SKM-1 treated with dmso at 0.1 percent for 144 hours (cell line): ENCODE measurements around the gene PAK1IP1.
A peak's percentile ranks its signal among the peaks of the same experiment; 100 is the strongest.
"Not testable (repeated sequence)": the region's sequence is repeated elsewhere in the genome, so short reads cannot be mapped to it uniquely, and the experiment has no call there.

Source experiments
- DNase-seq: peaks from one replicate; lab custom pipeline; 2025; ENCODE audit not compliant: unreplicated experiment; lab: John Stamatoyannopoulos, UW

Gene PAK1IP1, protein sequence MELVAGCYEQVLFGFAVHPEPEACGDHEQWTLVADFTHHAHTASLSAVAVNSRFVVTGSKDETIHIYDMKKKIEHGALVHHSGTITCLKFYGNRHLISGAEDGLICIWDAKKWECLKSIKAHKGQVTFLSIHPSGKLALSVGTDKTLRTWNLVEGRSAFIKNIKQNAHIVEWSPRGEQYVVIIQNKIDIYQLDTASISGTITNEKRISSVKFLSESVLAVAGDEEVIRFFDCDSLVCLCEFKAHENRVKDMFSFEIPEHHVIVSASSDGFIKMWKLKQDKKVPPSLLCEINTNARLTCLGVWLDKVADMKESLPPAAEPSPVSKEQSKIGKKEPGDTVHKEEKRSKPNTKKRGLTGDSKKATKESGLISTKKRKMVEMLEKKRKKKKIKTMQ

GRCh38 chr6:10694302-10695085 is at the start of gene PAK1IP1, which contains the start of gene C6orf52:
Gene PAK1IP1 (plus strand): TSS chr6:10694972. CDS start chr6:10694986, 14 bp downstream.
Gene C6orf52 (minus strand): TSS chr6:10694616. CDS start chr6:10687550, 7,066 bp downstream.
- DNase-seq: peak; percentile 98

DNA sequence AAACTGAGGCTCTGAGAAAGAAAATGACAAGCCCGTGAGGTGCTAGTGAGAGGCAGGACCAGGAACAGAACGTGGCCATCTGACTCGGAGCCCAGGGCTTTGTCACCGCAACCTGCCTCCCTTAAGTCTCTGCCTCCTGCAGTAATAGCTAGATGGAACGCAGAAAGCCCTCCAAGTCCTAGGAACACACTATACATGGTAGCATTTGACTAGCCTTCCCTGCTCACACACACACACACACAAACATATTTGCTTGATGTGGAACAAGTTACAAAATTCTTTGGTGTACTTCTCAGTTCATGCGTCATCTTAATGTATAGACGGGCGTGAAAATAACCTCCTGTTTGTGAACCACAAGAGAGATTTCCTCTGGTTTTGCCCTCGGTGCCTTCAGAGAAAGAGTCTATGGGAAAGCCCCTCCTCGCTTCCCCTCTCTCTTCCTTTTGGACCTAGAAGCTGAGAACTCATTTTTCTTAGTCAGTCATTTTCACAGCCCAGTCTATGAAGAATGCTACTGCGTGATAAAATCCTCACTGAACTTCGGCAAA is 39.2 kb upstream of the PAK1IP1 start:
- no peak for DNase-seq

DNA sequence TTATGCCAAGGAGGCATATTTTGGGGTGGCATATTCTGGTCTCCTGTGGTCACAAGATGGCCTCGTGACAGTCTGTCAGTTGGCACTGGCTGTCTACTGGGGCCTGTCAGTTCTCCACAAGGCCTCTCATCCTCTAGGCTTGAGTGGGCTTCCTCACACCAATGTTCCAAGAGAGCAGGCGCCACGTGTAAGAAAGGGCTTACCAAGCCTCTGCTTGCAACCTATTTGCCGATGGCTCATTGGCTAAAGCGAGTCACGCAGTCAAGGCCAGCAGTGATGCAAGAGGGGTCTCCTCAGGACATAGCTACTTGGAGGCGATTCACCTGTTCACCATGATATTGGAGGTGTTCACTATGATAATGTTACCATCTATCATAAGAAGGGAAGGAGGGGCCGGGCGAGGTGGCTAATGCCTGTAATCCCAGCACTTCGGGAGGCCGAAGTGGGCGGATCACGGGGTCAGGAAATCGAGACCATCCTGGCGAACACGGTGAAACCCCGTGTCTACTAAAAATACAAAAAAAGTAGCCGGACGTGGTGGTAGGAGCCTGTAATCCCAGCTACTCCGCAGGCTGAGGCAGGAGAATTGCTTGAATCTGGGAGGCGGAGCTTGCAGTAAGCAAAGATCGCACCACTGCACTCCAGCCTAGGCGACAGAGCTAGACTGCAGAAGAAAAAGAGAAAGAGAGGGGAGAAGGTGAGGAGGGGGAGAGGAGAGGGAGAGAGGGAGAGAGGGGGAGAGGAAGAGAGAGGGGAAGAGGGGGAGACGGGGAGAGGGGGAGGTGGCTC is 35.7 kb upstream of the PAK1IP1 start:
- DNase-seq: no peak

GRCh38 chr6:10659699-10660348 is 34.9 kb upstream of the PAK1IP1 start:
- DNase-seq: no peak

DNA sequence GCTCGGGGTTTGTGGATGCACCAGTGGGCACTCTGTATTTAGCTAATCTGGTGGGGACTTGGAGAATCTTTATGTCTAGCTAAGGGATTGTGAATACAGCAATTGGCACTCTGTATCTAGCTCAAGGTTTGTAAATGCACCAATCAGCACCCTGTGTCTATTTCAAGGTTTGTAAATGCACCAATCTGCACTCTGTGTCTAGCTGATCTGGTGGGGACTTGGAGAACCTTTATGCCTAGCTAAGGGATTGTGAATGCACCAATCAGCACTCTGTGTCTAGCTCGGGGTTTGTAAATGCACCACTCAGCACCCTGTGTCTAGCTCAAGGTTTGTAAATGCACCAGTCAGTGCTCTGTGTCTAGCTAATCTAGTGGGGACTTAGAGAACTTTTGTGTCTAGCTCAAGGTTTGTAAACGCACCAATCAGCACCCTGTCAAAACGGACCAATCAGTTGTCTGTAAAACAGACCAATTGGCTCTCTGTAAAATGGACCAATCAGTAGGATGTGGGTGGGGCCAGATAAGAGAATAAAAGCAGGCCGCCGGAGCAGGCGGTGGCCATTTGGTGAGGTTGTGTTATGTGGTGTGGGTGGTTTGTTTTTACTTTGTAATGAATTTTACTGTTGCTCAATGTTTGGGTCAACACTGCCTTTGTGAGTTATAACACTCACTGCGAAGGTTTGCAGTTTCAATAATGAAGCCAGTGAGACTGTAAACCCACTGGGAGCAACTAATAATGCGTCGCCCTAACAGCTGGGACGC is 34.2 kb upstream of the PAK1IP1 start:
- DNase-seq: not testable (repeated sequence)

- DNase-seq: no peak
These were observed 32.6 kb upstream of the PAK1IP1 start for GRCh38 chr6:10662207-10662606.

GRCh38 chr6:10662742-10663141 is 32.0 kb upstream of the PAK1IP1 start:
- DNase-seq: no peak

DNA sequence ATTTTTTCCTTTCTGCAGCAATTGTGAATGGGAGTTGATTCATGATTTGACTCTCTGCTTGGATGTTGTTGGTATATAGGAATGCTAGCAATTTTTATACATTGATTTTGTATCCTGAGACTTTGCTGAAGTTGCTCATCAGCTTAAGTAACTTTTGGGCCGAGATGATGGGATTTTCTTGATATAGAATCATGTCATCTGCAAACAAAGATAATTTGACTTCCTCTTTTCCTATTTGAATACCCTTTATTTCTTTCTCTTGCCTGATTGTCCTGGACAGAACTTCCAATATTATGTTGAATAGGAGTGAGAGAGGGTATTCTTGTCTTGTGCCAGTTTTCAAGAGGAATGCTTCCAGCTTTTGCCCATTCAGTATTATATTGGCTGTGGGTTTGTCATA is 29.2 kb upstream of the PAK1IP1 start:
- not testable (repeated sequence) for DNase-seq

GRCh38 chr6:10668126-10668917 is 26.4 kb upstream of the PAK1IP1 start:
- DNase-seq: no peak

DNA sequence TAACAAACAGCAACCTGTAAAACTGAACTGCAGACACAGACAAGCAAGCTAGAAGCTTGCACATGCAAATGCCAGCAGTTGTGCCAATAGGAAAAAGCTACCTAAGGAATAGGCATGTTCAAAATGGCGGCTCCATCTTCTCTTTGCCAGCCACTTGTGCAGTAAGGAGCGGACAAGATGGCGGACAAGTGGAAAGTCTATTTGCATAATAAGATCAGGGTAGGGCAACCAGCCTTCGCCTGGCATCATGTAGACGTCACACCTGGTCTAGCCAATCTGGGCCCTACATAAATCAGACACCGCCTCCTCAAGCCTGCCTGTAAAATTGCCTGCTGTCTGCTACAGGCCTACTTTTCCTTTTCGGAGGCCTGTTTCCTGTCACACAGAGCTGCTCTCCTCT is 18.4 kb upstream of the PAK1IP1 start:
- DNase-seq: no peak

DNA sequence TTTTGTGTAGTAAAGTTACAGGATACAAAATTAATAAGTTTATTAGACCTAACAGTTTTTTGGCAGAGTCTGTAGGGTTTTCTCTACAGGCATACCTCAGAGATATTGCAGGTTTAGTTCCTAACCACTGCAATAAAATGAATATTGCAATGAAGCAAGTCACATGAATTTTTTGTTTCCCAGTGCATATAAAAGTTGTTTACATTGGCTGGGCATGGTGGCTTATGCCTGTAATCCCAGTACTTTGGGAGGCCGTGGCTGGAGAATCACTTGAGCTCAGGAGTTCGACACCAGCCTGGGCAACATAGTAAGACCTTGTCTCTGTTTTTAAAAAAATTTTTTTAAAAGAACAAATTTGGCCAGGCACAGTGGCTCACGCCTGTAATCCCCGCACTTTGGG is 16.3 kb upstream of the PAK1IP1 start:
- DNase-seq: no peak

DNA sequence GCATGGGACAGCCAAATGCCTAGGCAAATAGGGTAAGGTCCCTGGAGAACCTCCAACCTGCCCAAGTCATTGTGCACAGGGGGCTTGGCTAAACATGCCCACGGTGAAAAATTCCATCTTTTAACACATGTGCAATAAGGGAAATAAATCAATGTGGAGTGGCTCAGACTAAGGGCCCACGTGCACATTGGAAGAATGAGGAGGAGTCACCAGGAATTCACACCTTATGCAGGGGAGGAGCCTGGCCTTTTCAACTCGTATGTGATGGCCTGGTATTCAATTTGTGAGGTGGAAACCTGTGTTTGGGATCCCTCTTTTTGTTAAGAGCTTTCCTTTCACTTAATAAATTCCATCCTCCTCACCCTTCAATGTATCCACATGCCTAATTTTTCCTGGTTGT is 13.0 kb upstream of the PAK1IP1 start:
- DNase-seq: no peak

- DNase-seq: no peak
These were observed 12.3 kb upstream of the PAK1IP1 start for GRCh38 chr6:10682355-10682988.

GRCh38 chr6:10684618-10685017 is 10.2 kb upstream of the PAK1IP1 start:
- DNase-seq: no peak

GRCh38 chr6:10685092-10685915 is 9.5 kb upstream of the PAK1IP1 start:
- no peak for DNase-seq

- no peak for DNase-seq
These were observed 7.9 kb upstream of the PAK1IP1 start for GRCh38 chr6:10686901-10687300.

- no peak for DNase-seq
These were observed 7.2 kb upstream of the PAK1IP1 start for GRCh38 chr6:10687582-10687981.
